Neuronal stem cell (in vitro differentiated cells): Measurements from ENCODE around the gene DDAH1.

Source experiments
- DNase-seq: peaks from one replicate; pipeline ENCODE4 v3.0.0-alpha.2; 2013; ENCODE audit warnings: low spot score
- H2AFZ ChIP-seq: one replicate; pipeline ENCODE4 v1.6.1; 2013; ENCODE audit warnings: mild to moderate bottlenecking, low read length, inconsistent platforms
- H2AK5ac ChIP-seq: 2 replicates; pipeline ENCODE4 v1.6.1; 2013; ENCODE audit warnings: low read depth, mild to moderate bottlenecking, inconsistent platforms, low read length, moderate library complexity, mixed read lengths
- H2BK120ac ChIP-seq: 2 replicates; pipeline ENCODE4 v1.6.1; 2013; ENCODE audit warnings: low read depth, mild to moderate bottlenecking, inconsistent platforms, low read length, moderate library complexity, mixed read lengths
- H2BK12ac ChIP-seq: one replicate; pipeline ENCODE4 v1.6.1; 2013; ENCODE audit warnings: low read length, inconsistent platforms
- H2BK15ac ChIP-seq: 2 replicates; pipeline ENCODE4 v1.6.1; 2013; ENCODE audit warnings: mild to moderate bottlenecking, low read length, inconsistent platforms, mixed read lengths
- H2BK5ac ChIP-seq: one replicate; pipeline ENCODE4 v1.6.1; 2013; ENCODE audit warnings: inconsistent platforms, mild to moderate bottlenecking, low read length, moderate library complexity
- H3K14ac ChIP-seq: one replicate; pipeline ENCODE4 v1.6.1; 2013; ENCODE audit warnings: low read length, inconsistent platforms
- H3K18ac ChIP-seq: 2 replicates; pipeline ENCODE4 v1.6.1; 2013; ENCODE audit warnings: low read length, inconsistent platforms
- H3K23ac ChIP-seq: 2 replicates; pipeline ENCODE4 v1.6.1; 2013; ENCODE audit warnings: low read depth, mild to moderate bottlenecking, mixed read lengths, low read length, inconsistent platforms; ENCODE audit not compliant: poor library complexity
- H3K27ac ChIP-seq: replicated peaks from 3 replicates; pipeline ENCODE4 v1.5.1; 2013; ENCODE audit warnings: low read length, inconsistent platforms
- H3K27me3 ChIP-seq, 3 experiments: 2 replicates each; pipeline ENCODE4 v1.6.1; 2013; ENCODE audit warnings: low read length in 3 of 3, mild to moderate bottlenecking in 2 of 3, inconsistent platforms in 1 of 3, low read depth in 1 of 3, mixed read lengths in 1 of 3, moderate library complexity in 1 of 3; ENCODE audit not compliant: control insufficient read depth in 3 of 3, insufficient read depth in 3 of 3
- H3K36me3 ChIP-seq, 2 donors: replicated peaks in 1 of 2; 2 replicates each; pipeline ENCODE4 v1.6.1; 2013; ENCODE audit warnings: low read length in 2 of 2; ENCODE audit not compliant: control insufficient read depth in 2 of 2, insufficient read depth in 2 of 2
- H3K4ac ChIP-seq: 2 replicates; pipeline ENCODE4 v1.6.1; 2013; ENCODE audit warnings: inconsistent platforms, mild to moderate bottlenecking, low read length, moderate library complexity
- H3K4me1 ChIP-seq, 2 donors: 1 replicate in 1 of 2; 2 replicates in 1 of 2; pipeline ENCODE4 v1.6.1; 2013; ENCODE audit warnings: low read length in 2 of 2, low read depth in 1 of 2; ENCODE audit not compliant: control insufficient read depth in 2 of 2, insufficient read depth in 1 of 2
- H3K4me2 ChIP-seq: one replicate; pipeline ENCODE4 v1.6.1; 2013; ENCODE audit warnings: mild to moderate bottlenecking, low read length, inconsistent platforms; ENCODE audit not compliant: insufficient read depth, poor library complexity, severe bottlenecking
- H3K4me3 ChIP-seq, 2 donors: 2 replicates each; pipeline ENCODE4 v1.5.1; 2013; ENCODE audit warnings: low read length in 2 of 2, mild to moderate bottlenecking in 2 of 2, inconsistent platforms in 1 of 2, moderate library complexity in 1 of 2
- H3K79me1 ChIP-seq: one replicate; pipeline ENCODE4 v1.6.1; 2013; ENCODE audit warnings: low read depth, mild to moderate bottlenecking, inconsistent platforms, low read length, moderate library complexity
- H3K9ac ChIP-seq: one replicate; pipeline ENCODE4 v1.6.1; 2013; ENCODE audit warnings: mild to moderate bottlenecking, low read depth, low read length, inconsistent platforms; ENCODE audit not compliant: poor library complexity
- H3K9me3 ChIP-seq, 2 donors: replicated peaks in 1 of 2; 2 replicates each; pipeline versions ENCODE3 to v1.6.1; 2013; ENCODE audit warnings: low read length in 2 of 2, mild to moderate bottlenecking in 2 of 2, inconsistent platforms in 1 of 2, low read depth in 1 of 2, mixed read lengths in 1 of 2, moderate library complexity in 1 of 2; ENCODE audit not compliant: control insufficient read depth in 2 of 2, insufficient read depth in 1 of 2
- H4K8ac ChIP-seq: one replicate; pipeline ENCODE4 v1.6.1; 2013; ENCODE audit warnings: low read depth, mild to moderate bottlenecking, inconsistent platforms, low read length, moderate library complexity
- H4K91ac ChIP-seq: one replicate; pipeline ENCODE4 v1.6.1; 2013; ENCODE audit warnings: low read length, low read depth, mild to moderate bottlenecking, inconsistent platforms; ENCODE audit not compliant: poor library complexity
- WGBS, 2 donors: extraction: QIAGEN DNeasy Blood & Tissue Kit; methylation state at CpG; one replicate each; pipeline ENCODE4 v1.1.7; 2013; ENCODE audit warnings: missing lambda C conversion rate in 2 of 2, mixed read lengths in 1 of 2; ENCODE audit not compliant: insufficient read length in 2 of 2, insufficient replicate concordance in 1 of 2; ENCODE audit errors: extremely low coverage in 2 of 2; 5-methylcytosine and 5-hydroxymethylcytosine counted together

DDAH1 gene

GRCh38 chr1:85454214-85454613 lies 10.7 kb downstream of the DDAH1 start:
- no peak overlapping the region for H2BK15ac ChIP-seq
- H3K14ac ChIP-seq: no peak overlapping the region
- no peak overlapping the region for H2BK120ac ChIP-seq
- no peak overlapping the region for H2BK12ac ChIP-seq
- H3K18ac ChIP-seq: no peak overlapping the region
- peaks cover 0 to 11% of the 10 kb centered on the region in 2 donors for H3K9me3 ChIP-seq
- no peak overlapping the region for H2BK5ac ChIP-seq
- H3K27me3 ChIP-seq: no peaks in the 10 kb centered on the region
- H2AK5ac ChIP-seq: no peak overlapping the region
- no peak overlapping the region for H4K91ac ChIP-seq
- DNase-seq: no peak
- no peak overlapping the region for H2AFZ ChIP-seq
- no peak overlapping the region for H4K8ac ChIP-seq
- H3K9ac ChIP-seq: no peak overlapping the region
- H3K4me1 ChIP-seq: peaks cover 0 to 5% of the 10 kb centered on the region in 2 donors
- H3K27ac ChIP-seq: no peak overlapping the region
- no peak overlapping the region for H3K4ac ChIP-seq
- no peak overlapping the region for H3K4me3 ChIP-seq
- no peak overlapping the region for H3K4me2 ChIP-seq
- no CpG with 5 or more reads among the region's 4 CpGs for WGBS, 2 donors
- H3K36me3 ChIP-seq: peaks cover 2 to 11% of the 10 kb centered on the region in 2 donors
- H3K79me1 ChIP-seq: no peaks in the 10 kb centered on the region
- H3K23ac ChIP-seq: no peak overlapping the region

DNA sequence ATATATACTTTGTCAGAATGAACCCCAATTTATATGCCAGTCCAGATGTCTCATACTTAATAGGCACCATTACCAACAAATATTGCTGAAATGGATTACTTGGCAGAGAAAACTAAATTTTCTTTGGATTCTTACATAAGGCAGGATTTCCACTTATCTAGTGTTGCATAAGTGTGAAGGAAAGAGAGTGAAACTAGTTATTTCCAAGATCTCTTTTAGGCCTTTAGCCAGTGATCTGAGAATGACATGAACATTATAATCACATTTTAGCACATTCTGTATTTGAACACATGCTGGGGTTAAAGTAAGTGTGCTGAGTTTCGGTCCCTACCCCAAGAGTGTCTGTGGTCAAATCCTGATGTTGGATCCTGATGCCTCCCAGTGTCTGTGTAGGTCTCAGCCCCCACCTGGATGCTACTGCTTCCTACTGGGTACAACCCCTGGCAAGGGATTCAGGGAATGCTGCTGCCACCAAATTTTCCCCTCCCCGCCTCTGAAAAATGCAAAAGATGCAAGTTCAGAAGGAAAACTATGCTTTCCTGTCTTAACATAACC lies 11.2 kb downstream of the DDAH1 start:
- Histone ChIP-seq H3K18ac (no peak overlapping the region), H4K91ac (no peak overlapping the region), H3K9ac (no peak overlapping the region), H3K36me3 (peaks cover 2 to 11% of the 10 kb centered on the region in 2 donors), H2BK120ac (no peak overlapping the region), H2BK15ac (no peak overlapping the region), H2AK5ac (no peak overlapping the region), H3K23ac (no peak overlapping the region), H3K4me3 (no peak overlapping the region), H3K27ac (no peak overlapping the region), H3K4ac (no peak overlapping the region), H3K27me3 (no peaks in the 10 kb centered on the region), H3K4me2 (no peak overlapping the region), H4K8ac (no peak overlapping the region), H3K14ac (no peak overlapping the region), H3K4me1 (peaks cover 0 to 5% of the 10 kb centered on the region in 2 donors), H2AFZ (no peak overlapping the region), H3K9me3 (peaks cover 0 to 11% of the 10 kb centered on the region in 2 donors), H3K79me1 (no peaks in the 10 kb centered on the region), H2BK5ac (no peak overlapping the region), H2BK12ac (no peak overlapping the region)
- no CpG with 5 or more reads among the region's 2 CpGs for WGBS, 2 donors
- no peak for DNase-seq

DNA sequence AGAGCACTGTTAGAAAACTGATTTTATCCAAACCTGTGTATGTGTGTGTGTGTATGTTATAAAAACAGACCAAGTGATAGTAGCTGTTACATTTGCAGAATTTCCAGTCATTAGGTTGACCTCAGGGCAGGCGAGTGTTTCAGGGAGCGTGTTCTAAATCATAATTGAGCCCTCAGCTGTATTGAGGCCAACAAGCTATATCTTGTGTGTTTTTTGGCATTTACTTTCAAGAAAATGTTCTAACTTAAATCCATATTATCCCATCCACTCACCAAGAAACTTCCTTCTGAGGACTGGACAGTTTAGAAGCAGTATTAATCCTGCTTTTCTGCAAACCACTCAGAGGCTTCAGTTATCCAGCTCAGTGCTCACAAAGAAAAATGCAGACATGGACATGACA lies 12.0 kb downstream of the DDAH1 start:
- Histone ChIP-seq H3K27me3 (no peaks in the 10 kb centered on the region), H2AK5ac (no peak overlapping the region), H3K14ac (no peak overlapping the region), H2BK120ac (no peak overlapping the region), H3K4me1 (peaks cover 0 to 7% of the 10 kb centered on the region in 2 donors), H3K23ac (no peak overlapping the region), H3K9me3 (peaks cover 0 to 11% of the 10 kb centered on the region in 2 donors), H3K18ac (no peak overlapping the region), H2BK15ac (no peak overlapping the region), H4K8ac (no peak overlapping the region), H3K27ac (no peak overlapping the region), H3K4ac (no peak overlapping the region), H2AFZ (no peak overlapping the region), H2BK12ac (no peak overlapping the region), H3K36me3 (peaks cover 2 to 11% of the 10 kb centered on the region in 2 donors), H3K79me1 (no peaks in the 10 kb centered on the region), H2BK5ac (no peak overlapping the region), H4K91ac (no peak overlapping the region), H3K4me3 (no peak overlapping the region), H3K9ac (no peak overlapping the region), H3K4me2 (no peak overlapping the region)
- WGBS, 2 donors: no CpG with 5 or more reads among the region's 2 CpGs
- DNase-seq: no peak

DNA sequence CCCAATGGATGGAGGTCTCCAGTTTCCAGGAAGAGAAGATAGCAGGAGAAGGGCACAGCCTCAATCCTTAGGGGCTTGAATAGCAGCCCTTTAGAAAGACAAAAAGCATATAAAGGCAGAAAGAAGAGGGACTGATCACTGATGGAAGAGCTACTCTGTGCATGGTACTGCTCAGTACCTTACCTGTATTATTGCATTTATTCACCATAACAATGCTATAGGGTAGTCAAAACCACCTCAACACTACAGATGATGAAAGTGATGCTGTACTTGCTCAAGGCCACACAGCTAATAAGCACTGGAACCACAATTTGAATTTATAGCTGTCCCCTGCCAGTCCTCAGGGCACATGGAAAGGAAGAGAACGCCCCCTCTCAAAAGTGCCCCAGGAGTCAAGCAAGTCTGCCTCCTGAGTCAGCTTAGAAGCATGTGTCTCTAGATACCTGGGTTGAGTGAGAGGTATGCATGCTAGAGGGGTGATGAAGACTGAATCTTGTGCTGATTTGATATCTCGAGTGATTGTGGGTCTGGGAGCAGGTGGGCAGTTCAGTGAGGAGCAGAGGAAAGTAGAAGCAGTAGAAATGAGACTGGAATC lies 13.6 kb downstream of the DDAH1 start:
- DNase-seq: no peak
- Histone ChIP-seq H3K27me3 (no peaks in the 10 kb centered on the region), H3K9ac (no peak overlapping the region), H4K8ac (no peak overlapping the region), H3K4me2 (no peak overlapping the region), H2BK120ac (no peak overlapping the region), H3K79me1 (no peaks in the 10 kb centered on the region), H4K91ac (no peak overlapping the region), H3K18ac (no peak overlapping the region), H3K23ac (no peak overlapping the region), H2AK5ac (no peak overlapping the region), H2BK15ac (no peak overlapping the region), H3K27ac (no peak overlapping the region), H3K4ac (no peak overlapping the region), H3K4me1 (peaks cover 0 to 21% of the 10 kb centered on the region in 2 donors), H2AFZ (no peak overlapping the region), H2BK5ac (no peak overlapping the region), H3K9me3 (peaks cover 0 to 13% of the 10 kb centered on the region in 2 donors), H3K14ac (no peak overlapping the region), H3K36me3 (peaks cover 2 to 5% of the 10 kb centered on the region in 2 donors), H3K4me3 (no peak overlapping the region), H2BK12ac (no peak overlapping the region)
- WGBS, 2 donors: no CpG with 5 or more reads among the region's 2 CpGs
